Measurements from ENCODE around the gene MTSS2.

Gene MTSS2

DNA sequence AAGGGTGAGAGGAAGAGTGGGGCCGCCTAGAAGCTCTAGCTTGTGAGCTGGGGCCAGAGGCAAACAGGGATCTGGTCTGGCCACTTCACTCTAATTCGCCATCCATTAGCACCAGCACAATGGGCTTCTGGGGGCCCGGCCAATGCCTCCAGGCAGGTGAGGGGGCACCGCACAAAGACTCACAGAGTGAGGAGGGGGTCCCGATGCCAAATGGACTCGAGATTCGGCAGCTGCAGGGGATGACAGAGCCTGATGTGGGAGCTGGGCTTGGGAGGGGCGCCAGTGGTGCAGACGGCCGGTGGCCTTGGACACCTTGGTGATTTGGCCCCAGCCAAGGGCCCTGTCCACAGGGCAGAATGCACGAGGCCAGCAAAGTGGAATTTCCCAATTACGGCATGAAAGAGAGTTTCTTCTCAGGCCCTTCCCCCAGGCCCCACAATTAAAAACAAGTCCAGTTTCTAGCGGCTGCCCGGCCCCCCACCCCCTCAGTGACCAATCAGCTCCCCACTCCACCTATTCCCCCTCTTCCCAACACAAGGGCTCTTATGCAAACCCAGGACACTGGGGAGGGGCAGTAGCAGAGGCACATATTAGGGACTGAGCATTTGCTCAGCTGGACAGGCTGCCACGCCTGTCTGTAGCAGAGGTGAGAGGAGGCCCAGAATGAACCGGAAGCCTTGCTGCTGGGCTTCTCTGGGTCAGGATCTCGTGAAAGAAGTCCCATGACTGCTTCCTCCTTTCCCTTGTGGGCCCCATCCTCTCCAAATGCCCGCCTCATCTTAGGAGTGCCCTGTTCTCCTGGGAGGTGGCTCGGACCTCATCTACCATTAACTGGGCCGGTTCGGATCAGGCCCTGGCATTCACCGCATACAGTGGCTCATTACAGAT is 39.4 kb upstream of the MTSS2 start:
- Histone ChIP-seq H3K36me3 (ENCODE audit: control insufficient read depth, insufficient read depth, low read length) (peaks cover 4% of the 10 kb centered on the region; the same call in 1 of the 2 replicates), H3K27ac (ENCODE audit: low read length) (no peak overlapping the region), H3K9me3 (ENCODE audit: control insufficient read depth, insufficient read depth, low read length) (no peaks in the 10 kb centered on the region), H3K27me3 (ENCODE audit: control insufficient read depth, insufficient read depth, low read length) (no peaks in the 10 kb centered on the region), H3K4me1 (ENCODE audit: control insufficient read depth, insufficient read depth, low read length) (no peaks in the 10 kb centered on the region), H3K4me3 (ENCODE audit: low read length) (no peak overlapping the region)
- no CpG with 5 or more reads among the region's 22 CpGs for WGBS (ENCODE audit: insufficient coverage, insufficient read length)
- DNase-seq (ENCODE audit: low read depth, low spot score), result no peak

DNA sequence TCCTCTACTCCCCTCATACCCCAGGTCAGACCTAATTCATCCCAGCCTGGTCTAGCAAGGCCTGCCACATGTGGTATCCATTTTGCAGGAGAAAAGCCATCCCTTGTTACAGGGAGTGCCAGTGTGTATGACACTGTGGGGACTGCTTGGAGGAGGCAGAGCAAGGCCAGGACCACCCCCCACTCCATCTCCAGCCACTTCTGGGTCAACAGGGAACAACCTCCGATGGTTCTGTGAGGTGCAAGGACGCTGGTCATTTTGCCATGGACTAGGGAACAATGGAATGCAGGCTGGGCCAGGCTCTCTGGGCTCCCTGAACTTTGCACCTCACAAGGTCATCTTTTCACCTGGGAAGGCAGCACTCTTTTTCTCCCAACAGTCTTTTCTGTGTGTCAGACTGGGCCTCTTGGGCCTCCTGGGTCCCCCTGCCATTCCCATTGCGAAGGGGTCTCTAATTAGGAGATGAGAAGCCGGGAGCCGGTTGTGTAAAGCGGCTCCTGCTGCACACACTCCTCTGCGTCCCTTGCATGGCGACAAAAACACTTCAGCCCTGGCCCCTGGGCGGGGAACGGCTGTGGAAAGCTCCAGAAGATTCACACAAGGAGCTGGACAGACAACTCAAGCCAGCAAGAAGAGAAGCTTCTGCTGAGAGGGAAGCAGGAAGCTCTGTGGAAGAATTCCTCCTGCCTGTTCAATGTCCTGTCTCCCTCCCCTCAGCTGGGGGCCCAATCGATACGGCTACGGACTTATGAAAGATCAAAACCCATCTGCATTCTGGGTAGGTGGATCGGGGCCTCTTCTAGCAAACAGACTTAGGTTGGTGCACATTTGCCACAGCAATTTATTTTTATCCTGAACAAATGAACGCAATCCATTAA is 38.5 kb upstream of the MTSS2 start:
- H3K4me3 ChIP-seq (ENCODE audit: low read length), result no peak overlapping the region
- WGBS (ENCODE audit: insufficient coverage, insufficient read length), result no CpG with 5 or more reads among the region's 15 CpGs
- no peaks in the 10 kb centered on the region for H3K4me1 ChIP-seq (ENCODE audit: control insufficient read depth, insufficient read depth, low read length)
- no peaks in the 10 kb centered on the region for H3K9me3 ChIP-seq (ENCODE audit: control insufficient read depth, insufficient read depth, low read length)
- H3K27me3 ChIP-seq (ENCODE audit: control insufficient read depth, insufficient read depth, low read length), result no peaks in the 10 kb centered on the region
- H3K27ac ChIP-seq (ENCODE audit: low read length), result no peak overlapping the region
- DNase-seq (ENCODE audit: low read depth, low spot score), result no peak
- peaks cover 4% of the 10 kb centered on the region; the same call in 1 of the 2 replicates for H3K36me3 ChIP-seq (ENCODE audit: control insufficient read depth, insufficient read depth, low read length)

DNA sequence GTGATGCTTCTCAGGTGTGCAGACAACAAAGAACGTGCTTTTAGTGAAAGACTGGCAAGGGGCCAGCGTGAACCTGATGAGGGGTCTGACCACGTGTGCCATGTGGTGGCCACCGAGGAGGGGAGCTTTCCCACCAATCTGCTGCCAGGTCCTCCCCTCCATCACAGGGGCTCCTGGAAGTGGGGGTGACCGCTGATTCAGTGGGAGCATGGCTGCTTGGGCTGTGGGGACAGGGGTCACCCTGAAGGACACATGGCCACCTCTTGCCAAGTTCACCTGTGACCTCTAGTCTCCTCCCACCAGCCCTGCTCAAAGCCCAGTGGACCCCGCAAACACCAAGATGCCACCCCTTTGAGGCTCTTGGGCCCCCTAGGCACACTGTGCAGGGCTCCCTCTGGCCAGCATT is 37.9 kb upstream of the MTSS2 start:
- no peaks in the 10 kb centered on the region for H3K9me3 ChIP-seq (ENCODE audit: control insufficient read depth, insufficient read depth, low read length)
- H3K4me3 ChIP-seq (ENCODE audit: low read length), result no peak overlapping the region
- peaks cover 4% of the 10 kb centered on the region; the same call in 1 of the 2 replicates for H3K36me3 ChIP-seq (ENCODE audit: control insufficient read depth, insufficient read depth, low read length)
- DNase-seq (ENCODE audit: low read depth, low spot score), result no peak
- H3K27ac ChIP-seq (ENCODE audit: low read length), result no peak overlapping the region
- no peaks in the 10 kb centered on the region for H3K4me1 ChIP-seq (ENCODE audit: control insufficient read depth, insufficient read depth, low read length)
- WGBS (ENCODE audit: insufficient coverage, insufficient read length), result no CpG with 5 or more reads among the region's 6 CpGs
- no peaks in the 10 kb centered on the region for H3K27me3 ChIP-seq (ENCODE audit: control insufficient read depth, insufficient read depth, low read length)

DNA sequence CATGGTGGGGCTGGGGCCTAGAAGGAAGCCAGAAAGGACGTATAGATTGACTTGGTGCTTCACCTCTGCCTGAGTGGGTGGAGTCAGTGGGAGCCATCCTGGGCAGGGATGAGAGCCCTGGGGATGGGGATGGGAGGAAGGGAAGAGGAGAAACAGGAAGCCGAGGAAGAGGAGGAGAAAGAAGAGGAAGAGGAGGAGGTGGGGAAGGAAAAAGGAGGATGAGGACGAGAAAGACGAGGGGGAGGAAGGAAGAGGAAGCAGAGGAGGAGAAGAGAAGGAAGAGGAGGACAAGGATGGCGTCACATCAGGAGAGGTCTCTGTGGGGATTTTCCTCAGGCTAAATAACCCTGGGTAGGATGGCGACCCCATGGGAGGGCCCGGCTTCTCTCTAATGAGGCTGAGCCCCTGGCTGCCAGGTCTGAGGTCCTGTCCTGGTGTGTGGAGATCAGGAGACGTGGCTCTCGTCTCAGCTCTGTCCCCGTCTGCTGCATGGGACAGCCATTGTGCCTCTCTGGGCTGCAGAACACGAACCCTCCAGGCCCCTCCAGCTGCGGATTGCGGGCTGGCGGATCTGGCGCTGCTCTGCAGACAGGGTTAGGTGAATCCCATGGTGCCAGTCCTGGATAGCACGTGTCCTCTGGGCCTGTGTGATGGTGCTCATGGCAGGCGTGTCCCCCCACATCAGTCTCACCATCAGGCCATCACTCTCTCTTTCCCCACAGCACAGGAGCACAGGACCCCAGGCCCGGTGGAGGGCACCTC is 35.5 kb upstream of the MTSS2 start:
- Histone ChIP-seq H3K9me3 (ENCODE audit: control insufficient read depth, insufficient read depth, low read length) (no peaks in the 10 kb centered on the region), H3K27ac (ENCODE audit: low read length) (no peak overlapping the region), H3K27me3 (ENCODE audit: control insufficient read depth, insufficient read depth, low read length) (no peaks in the 10 kb centered on the region), H3K4me3 (ENCODE audit: low read length) (no peak overlapping the region), H3K36me3 (ENCODE audit: control insufficient read depth, insufficient read depth, low read length) (no peaks in the 10 kb centered on the region; the same call in 1 of the 2 replicates), H3K4me1 (ENCODE audit: control insufficient read depth, insufficient read depth, low read length) (no peaks in the 10 kb centered on the region)
- DNase-seq (ENCODE audit: low read depth, low spot score), result no peak
- 100% methylated on average over 3 of the region's 18 CpGs for WGBS (ENCODE audit: insufficient coverage, insufficient read length)

DNA sequence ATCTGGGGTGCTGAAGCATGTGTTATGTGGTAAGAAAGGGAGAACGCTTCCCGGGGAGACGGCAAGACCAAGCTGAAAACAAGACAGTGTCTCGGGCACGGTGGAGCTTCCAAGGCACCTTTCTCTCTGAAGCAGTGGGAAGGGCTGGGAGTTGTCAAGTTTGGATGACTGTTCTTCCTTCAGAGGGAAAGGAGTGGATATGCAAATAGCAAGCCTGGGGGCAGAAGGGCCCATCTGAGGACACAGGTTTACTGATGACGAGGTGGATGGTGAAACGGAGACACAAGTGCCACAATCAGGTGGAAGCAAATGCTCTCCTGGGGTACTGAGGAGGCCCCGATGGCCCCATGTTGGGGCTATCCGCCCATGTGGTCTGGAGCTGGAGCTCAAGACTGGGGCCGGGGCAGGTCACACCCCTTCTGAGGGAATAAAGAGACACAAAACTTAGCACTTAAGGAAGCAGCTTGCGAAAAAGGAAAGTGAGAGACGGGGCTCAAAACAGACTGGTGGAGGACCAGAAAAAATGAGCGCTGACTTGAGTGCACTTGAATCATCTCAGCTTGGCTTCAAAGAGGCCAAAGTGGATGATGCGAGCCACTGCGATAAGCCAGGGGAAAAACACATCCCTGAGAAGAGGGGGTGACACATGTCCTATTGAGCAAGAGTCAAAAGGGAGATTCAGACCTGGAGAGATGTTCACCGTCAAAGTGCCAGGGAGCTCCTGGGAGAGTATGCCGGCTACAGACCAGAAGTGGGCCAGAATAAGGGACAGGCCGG is 34.8 kb upstream of the MTSS2 start:
- Histone ChIP-seq H3K9me3 (ENCODE audit: control insufficient read depth, insufficient read depth, low read length) (no peaks in the 10 kb centered on the region), H3K4me3 (ENCODE audit: low read length) (no peak overlapping the region), H3K27ac (ENCODE audit: low read length) (no peak overlapping the region), H3K4me1 (ENCODE audit: control insufficient read depth, insufficient read depth, low read length) (peaks cover 2% of the 10 kb centered on the region; the same call in 1 of the 2 replicates), H3K36me3 (ENCODE audit: control insufficient read depth, insufficient read depth, low read length) (no peaks in the 10 kb centered on the region), H3K27me3 (ENCODE audit: control insufficient read depth, insufficient read depth, low read length) (no peaks in the 10 kb centered on the region)
- WGBS (ENCODE audit: insufficient coverage, insufficient read length), result no CpG with 5 or more reads among the region's 18 CpGs
- DNase-seq (ENCODE audit: low read depth, low spot score), result no peak

DNA sequence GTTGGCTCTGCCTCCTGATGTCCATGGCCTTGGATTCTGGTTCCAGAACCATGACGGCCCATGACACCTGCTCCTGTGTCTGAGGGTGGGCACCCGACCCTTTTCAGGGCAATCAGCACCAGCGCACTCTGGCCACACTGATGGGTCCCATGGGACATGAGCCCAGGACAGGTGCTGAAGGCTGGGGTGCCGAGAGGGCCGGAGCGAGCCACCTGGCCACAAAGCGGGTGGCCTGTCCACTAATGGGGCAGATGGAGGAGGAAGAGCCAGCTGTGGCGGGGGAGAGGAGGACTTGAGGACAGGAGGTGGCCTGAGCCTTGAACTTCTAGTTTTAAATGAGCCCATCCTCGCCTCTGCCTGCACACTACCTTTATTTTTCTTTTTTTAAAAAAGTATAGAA is 31.2 kb upstream of the MTSS2 start:
- H3K4me3 ChIP-seq (ENCODE audit: low read length), result no peak overlapping the region
- DNase-seq (ENCODE audit: low read depth, low spot score), result no peak
- H3K27me3 ChIP-seq (ENCODE audit: control insufficient read depth, insufficient read depth, low read length), result no peaks in the 10 kb centered on the region
- H3K27ac ChIP-seq (ENCODE audit: low read length), result no peak overlapping the region
- peaks cover 17% of the 10 kb centered on the region for H3K4me1 ChIP-seq (ENCODE audit: control insufficient read depth, insufficient read depth, low read length)
- H3K36me3 ChIP-seq (ENCODE audit: control insufficient read depth, insufficient read depth, low read length), result no peaks in the 10 kb centered on the region
- WGBS (ENCODE audit: insufficient coverage, insufficient read length), result no CpG with 5 or more reads among the region's 9 CpGs
- no peaks in the 10 kb centered on the region for H3K9me3 ChIP-seq (ENCODE audit: control insufficient read depth, insufficient read depth, low read length)

DNA sequence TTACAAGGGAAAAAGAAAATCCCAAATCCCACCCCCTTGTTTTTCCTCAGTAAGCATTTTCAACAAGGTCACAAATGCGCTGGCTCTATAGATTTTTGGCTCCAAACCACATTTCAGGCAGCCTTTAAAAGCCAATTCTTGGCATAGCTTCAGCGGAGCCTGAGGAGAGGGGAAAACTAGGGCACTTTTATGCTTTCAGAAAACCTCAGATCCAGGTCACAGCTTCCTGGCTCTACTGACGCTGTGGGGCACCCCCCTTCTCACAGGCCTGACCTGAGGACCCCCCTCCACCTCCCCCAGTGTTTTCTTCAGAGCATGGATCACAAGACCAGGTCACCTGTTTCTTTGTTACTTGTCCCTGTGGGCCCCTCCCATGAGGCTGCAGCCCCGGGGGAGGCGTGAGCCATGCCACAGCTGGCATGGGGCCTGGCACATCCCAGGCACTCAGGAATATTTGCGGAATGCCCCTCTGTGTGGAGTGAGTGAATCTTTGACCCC is 30.1 kb upstream of the MTSS2 start:
- H3K27ac ChIP-seq (ENCODE audit: low read length), result no peak overlapping the region
- no peak overlapping the region for H3K4me3 ChIP-seq (ENCODE audit: low read length)
- no peaks in the 10 kb centered on the region for H3K9me3 ChIP-seq (ENCODE audit: control insufficient read depth, insufficient read depth, low read length)
- WGBS (ENCODE audit: insufficient coverage, insufficient read length), result no CpG with 5 or more reads among the region's 6 CpGs
- no peaks in the 10 kb centered on the region for H3K27me3 ChIP-seq (ENCODE audit: control insufficient read depth, insufficient read depth, low read length)
- DNase-seq (ENCODE audit: low read depth, low spot score), result no peak
- peaks cover 17% of the 10 kb centered on the region for H3K4me1 ChIP-seq (ENCODE audit: control insufficient read depth, insufficient read depth, low read length)
- no peaks in the 10 kb centered on the region for H3K36me3 ChIP-seq (ENCODE audit: control insufficient read depth, insufficient read depth, low read length)

DNA sequence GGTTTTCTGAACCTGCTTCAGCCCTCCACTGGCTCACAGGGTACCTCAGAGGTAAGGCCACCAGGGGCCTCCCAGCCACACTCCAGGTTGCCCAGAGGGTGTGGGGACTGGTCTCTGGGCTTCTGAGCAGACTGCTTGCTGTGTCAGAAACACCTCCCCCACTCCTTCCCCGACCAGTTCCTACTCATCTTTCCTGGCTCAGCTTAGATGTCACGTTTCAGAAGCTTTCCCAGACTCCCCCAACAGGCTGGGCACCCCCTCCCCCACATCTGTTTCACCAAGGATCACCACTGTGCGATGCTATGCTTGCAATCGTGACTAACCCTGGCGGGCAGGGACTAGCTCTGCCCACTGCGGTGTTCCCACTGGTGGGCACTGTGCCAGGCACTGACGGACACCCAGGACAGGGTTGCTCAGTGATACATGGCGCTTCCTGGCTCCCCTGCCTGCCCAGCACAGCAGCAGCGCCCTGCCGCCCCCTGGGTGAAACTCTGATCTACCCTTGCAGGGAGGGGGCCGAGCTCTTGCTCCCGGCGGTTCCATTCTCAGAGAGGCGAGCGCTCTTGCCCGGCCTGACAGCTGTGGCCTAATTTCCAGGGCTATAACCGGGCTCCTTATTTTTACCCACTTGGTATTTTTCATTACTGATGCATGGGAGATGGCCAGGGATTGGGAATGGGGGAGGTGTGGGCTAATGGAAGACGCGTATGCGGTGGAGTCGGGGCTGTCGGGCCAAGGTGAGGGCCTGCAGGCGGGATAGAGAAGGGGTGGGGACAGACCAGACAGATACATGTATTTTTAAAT is 29.4 kb upstream of the MTSS2 start:
- WGBS (ENCODE audit: insufficient coverage, insufficient read length), result no CpG with 5 or more reads among the region's 23 CpGs
- Histone ChIP-seq H3K36me3 (ENCODE audit: control insufficient read depth, insufficient read depth, low read length) (no peaks in the 10 kb centered on the region), H3K4me1 (ENCODE audit: control insufficient read depth, insufficient read depth, low read length) (peaks cover 17% of the 10 kb centered on the region), H3K4me3 (ENCODE audit: low read length) (no peak overlapping the region), H3K27ac (ENCODE audit: low read length) (no peak overlapping the region), H3K9me3 (ENCODE audit: control insufficient read depth, insufficient read depth, low read length) (no peaks in the 10 kb centered on the region), H3K27me3 (ENCODE audit: control insufficient read depth, insufficient read depth, low read length) (no peaks in the 10 kb centered on the region)
- DNase-seq (ENCODE audit: low read depth, low spot score), result no peak

DNA sequence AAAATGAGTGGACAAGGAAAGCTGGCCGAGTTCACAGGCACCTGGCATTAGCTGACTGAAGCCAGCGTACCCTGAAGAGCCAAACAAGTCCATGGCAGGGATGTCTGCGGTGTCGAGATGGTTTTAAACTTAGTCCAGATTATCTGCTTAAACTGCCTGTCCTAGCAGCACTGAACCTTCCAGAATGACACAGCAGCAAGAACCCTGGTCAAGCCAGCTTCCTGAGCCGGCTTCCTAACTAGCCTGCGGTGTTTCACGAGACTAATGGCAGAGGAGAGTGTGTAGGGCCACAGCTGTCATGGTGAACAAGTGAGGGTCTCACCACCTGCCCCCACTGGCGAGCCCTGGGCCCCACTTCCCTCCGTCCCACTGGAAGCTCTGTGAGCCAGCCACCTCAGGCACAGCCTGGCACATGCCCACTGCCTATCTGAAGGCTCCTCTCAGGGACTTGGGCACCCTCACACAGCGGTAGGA is 28.8 kb upstream of the MTSS2 start:
- H3K36me3 ChIP-seq (ENCODE audit: control insufficient read depth, insufficient read depth, low read length), result no peaks in the 10 kb centered on the region
- no CpG with 5 or more reads among the region's 10 CpGs for WGBS (ENCODE audit: insufficient coverage, insufficient read length)
- H3K27ac ChIP-seq (ENCODE audit: low read length), result no peak overlapping the region
- no peak for DNase-seq (ENCODE audit: low read depth, low spot score)
- no peaks in the 10 kb centered on the region for H3K27me3 ChIP-seq (ENCODE audit: control insufficient read depth, insufficient read depth, low read length)
- H3K4me3 ChIP-seq (ENCODE audit: low read length), result no peak overlapping the region
- peaks cover 17% of the 10 kb centered on the region for H3K4me1 ChIP-seq (ENCODE audit: control insufficient read depth, insufficient read depth, low read length)
- no peaks in the 10 kb centered on the region for H3K9me3 ChIP-seq (ENCODE audit: control insufficient read depth, insufficient read depth, low read length)
